IMR-90 (cell line): Measurements from ENCODE around the gene PSMD6. TPM values are rescaled to one million over a fixed set of nuclear protein-coding genes. Genes with fewer than 3 reads are reported as not detected.

ENCODE experiments used
- ATAC-seq: fragments of 200-7000 bp; cut with Tn5 transposase; 2 replicates; pipeline ENCODE4 v1.9.1; 2020; ENCODE audit warnings: low read depth, mild to moderate bottlenecking, moderate library complexity
- BruUV-seq: library from RNA; stranded (reverse); fragments of 400-500 nt; replicated peaks from 2 replicates; lab custom pipeline; 2021; lab: Mats Ljungman, UMichigan
- CTCF ChIA-PET: fragments of 300-600 bp; formaldehyde crosslinking; extraction: SDS; loops from one replicate; lab custom pipeline; 2021; ENCODE audit warnings: antibody characterized with exemption; lab: Yijun Ruan, JAX
- POLR2A ChIA-PET: fragments of 300-600 bp; sonication (Branson Sonifier 250); formaldehyde crosslinking; loops from one replicate; lab custom pipeline; 2022; ENCODE audit warnings: antibody characterized with exemption; ENCODE audit not compliant: unreplicated experiment; lab: Charles Lee
- DNase-seq: peaks from one replicate; pipeline ENCODE4 v3.0.0; 2013
- H2AFZ ChIP-seq: replicated peaks from 2 replicates; pipeline ENCODE3; 2013; ENCODE audit warnings: low read length, mild to moderate bottlenecking; ENCODE audit not compliant: poor library complexity
- H2AK5ac ChIP-seq: 2 replicates; pipeline ENCODE4 v1.6.1; 2013; ENCODE audit warnings: low read depth, low read length, inconsistent platforms
- H2AK9ac ChIP-seq: replicated peaks from 2 replicates; pipeline ENCODE3; 2013; ENCODE audit warnings: mild to moderate bottlenecking, low read depth, low read length, moderate library complexity; ENCODE audit not compliant: poor library complexity
- H2BK120ac ChIP-seq: 2 replicates; pipeline ENCODE4 v1.6.1; 2013; ENCODE audit warnings: low read depth, low read length, inconsistent platforms
- H2BK15ac ChIP-seq: 3 replicates; pipeline ENCODE4 v1.6.1; 2013; ENCODE audit warnings: low read depth, low read length, inconsistent platforms
- H2BK20ac ChIP-seq: 2 replicates; pipeline ENCODE4 v1.6.1; 2013; ENCODE audit warnings: low read depth, mild to moderate bottlenecking, inconsistent platforms, low read length, moderate library complexity
- H2BK5ac ChIP-seq: 2 replicates; pipeline ENCODE4 v1.6.1; 2013; ENCODE audit warnings: mild to moderate bottlenecking, low read depth, low read length, inconsistent platforms; ENCODE audit not compliant: poor library complexity, severe bottlenecking
- H3K14ac ChIP-seq: replicated peaks from 2 replicates; pipeline ENCODE4 v1.6.1; 2013; ENCODE audit warnings: low read depth, low read length, inconsistent platforms
- H3K18ac ChIP-seq: 2 replicates; pipeline ENCODE4 v1.6.1; 2013; ENCODE audit warnings: low read depth, low read length, control low read depth
- H3K23ac ChIP-seq: 2 replicates; pipeline ENCODE4 v1.6.1; 2013; ENCODE audit warnings: low read depth, low read length, inconsistent platforms
- H3K27ac ChIP-seq: 2 replicates; pipeline ENCODE4 v1.5.1; 2013; ENCODE audit warnings: mild to moderate bottlenecking, control low read depth, low read length; ENCODE audit not compliant: insufficient read depth
- H3K27me3 ChIP-seq: 2 replicates; pipeline ENCODE4 v1.6.1; 2013; ENCODE audit warnings: low read length; ENCODE audit not compliant: control insufficient read depth, insufficient read depth
- H3K36me3 ChIP-seq: 2 replicates; pipeline ENCODE4 v1.6.1; 2013; ENCODE audit warnings: low read length, mixed read lengths; ENCODE audit not compliant: control insufficient read depth, insufficient read depth
- H3K4ac ChIP-seq: 2 replicates; pipeline ENCODE4 v1.6.1; 2013; ENCODE audit warnings: low read depth, low read length, inconsistent platforms
- H3K4me1 ChIP-seq: 2 replicates; pipeline ENCODE4 v1.6.1; 2013; ENCODE audit warnings: low read length, mixed read lengths; ENCODE audit not compliant: control insufficient read depth, insufficient read depth
- H3K4me2 ChIP-seq: 2 replicates; pipeline ENCODE4 v1.6.1; 2013; ENCODE audit warnings: low read depth, mild to moderate bottlenecking, control low read depth, low read length, moderate library complexity
- H3K4me3 ChIP-seq: 2 replicates; pipeline ENCODE4 v1.5.1; 2013; ENCODE audit warnings: low read depth, mild to moderate bottlenecking, control low read depth, low read length, moderate library complexity; ENCODE audit not compliant: insufficient read depth
- H3K56ac ChIP-seq: 2 replicates; pipeline ENCODE4 v1.6.1; 2013; ENCODE audit warnings: low read length, inconsistent platforms; ENCODE audit not compliant: insufficient read depth; ENCODE audit errors: extremely low read depth
- H3K79me1 ChIP-seq, 2 experiments: 2 replicates each; pipeline ENCODE4 v1.6.1; 2013; ENCODE audit warnings: low read length in 2 of 2, inconsistent platforms in 1 of 2, low read depth in 1 of 2
- H3K9ac ChIP-seq: 2 replicates; pipeline ENCODE4 v1.6.1; 2013; ENCODE audit warnings: low read depth, low read length, control low read depth
- H3K9me1 ChIP-seq: 2 replicates; pipeline ENCODE4 v1.6.1; 2013; ENCODE audit warnings: low read length, inconsistent platforms; ENCODE audit not compliant: insufficient read depth
- H3K9me3 ChIP-seq: 2 replicates; pipeline ENCODE4 v1.6.1; 2013; ENCODE audit warnings: low read length; ENCODE audit not compliant: control insufficient read depth, insufficient read depth
- H4K20me1 ChIP-seq: 2 replicates; pipeline ENCODE4 v1.6.1; 2013; ENCODE audit warnings: low read length, inconsistent platforms; ENCODE audit not compliant: insufficient read depth
- H4K5ac ChIP-seq: 2 replicates; pipeline ENCODE4 v1.6.1; 2013; ENCODE audit warnings: mild to moderate bottlenecking, low read depth, low read length, control low read depth
- H4K8ac ChIP-seq, 2 experiments: 2 replicates each; pipeline ENCODE4 v1.6.1; 2013; ENCODE audit warnings: low read depth in 2 of 2, low read length in 2 of 2, control low read depth in 1 of 2, inconsistent platforms in 1 of 2
- H4K91ac ChIP-seq: 2 replicates; pipeline ENCODE4 v1.6.1; 2013; ENCODE audit warnings: low read depth, low read length, inconsistent platforms; ENCODE audit not compliant: insufficient read depth
- BHLHE40 ChIP-seq: fragments of 150-350 bp; IDR thresholded peaks from 2 replicates; pipeline ENCODE4 v1.6.1; 2016; ENCODE audit warnings: mild to moderate bottlenecking, low read depth, low read length
- CHD1 ChIP-seq: IDR thresholded peaks from 2 replicates; pipeline ENCODE4 v1.6.1; 2012; ENCODE audit warnings: low read depth, low read length, improper control_type of control experiment
- FOS ChIP-seq: fragments of 150-350 bp; IDR thresholded peaks from 2 replicates; pipeline ENCODE4 v1.6.1; 2016; ENCODE audit warnings: low read depth, low read length
- MAFK ChIP-seq: IDR thresholded peaks from 2 replicates; pipeline ENCODE4 v1.6.1; 2012; ENCODE audit warnings: low read depth, low read length, improper control_type of control experiment
- MXI1 ChIP-seq: IDR thresholded peaks from 2 replicates; pipeline ENCODE4 v1.6.1; 2012; ENCODE audit warnings: low read depth, mild to moderate bottlenecking, low read length, moderate library complexity, borderline replicate concordance
- POLR2A ChIP-seq: IDR thresholded peaks from 2 replicates; pipeline ENCODE4 v1.6.1; 2012; ENCODE audit warnings: mild to moderate bottlenecking, low read depth, low read length
- RAD21 ChIP-seq: IDR thresholded peaks from 2 replicates; pipeline ENCODE4 v1.6.1; 2012; ENCODE audit warnings: low read length, improper control_type of control experiment
- RCOR1 ChIP-seq: IDR thresholded peaks from 2 replicates; pipeline ENCODE4 v1.6.1; 2012; ENCODE audit warnings: mild to moderate bottlenecking, low read length, improper control_type of control experiment; ENCODE audit not compliant: insufficient replicate concordance
- RFX5 ChIP-seq: IDR thresholded peaks from 2 replicates; pipeline ENCODE4 v1.8.0; 2012; ENCODE audit warnings: low read depth, mild to moderate bottlenecking, low read length, moderate library complexity
- WGBS, 2 experiments: methylation state at CpG; one replicate each; pipeline versions ENCODE4 v1.1.5 to v1.1.7; 2013; ENCODE audit warnings: missing lambda C conversion rate in 2 of 2; ENCODE audit not compliant: insufficient read length in 1 of 2; ENCODE audit errors: extremely low coverage in 2 of 2; 5-methylcytosine and 5-hydroxymethylcytosine counted together
- dilution Hi-C: fragments of 300-500 bp; cut with HindIII; formaldehyde crosslinking; loops from one replicate; pipeline ENCODE4 v1.14.3; 2018; ENCODE audit warnings: low sequenced_read_pairs; ENCODE audit not compliant: unreplicated experiment
- in situ Hi-C: fragments of 300-500 bp; cut with MboI; formaldehyde crosslinking; loops from 3 replicates; pipeline ENCODE4 v1.14.3; 2019; ENCODE audit warnings: low sequenced_read_pairs, inconsistent platforms, mixed read lengths
- intact Hi-C: fragments of 100-400 bp; cut with micrococcal nuclease; formaldehyde crosslinking; loops from 2 replicates; pipeline ENCODE4 v1.10.0; 2022
- polyA plus RNA-seq, 3 experiments: library from polyadenylated mRNA; depleted of rRNA; stranded (reverse); fragments of >200 nt; gene quantifications; 2 replicates each; pipeline ENCODE4 v1.2.3, GENCODE V29; 2012; ENCODE audit warnings: low replicate concordance in 1 of 3
- total RNA-seq: library from RNA; depleted of rRNA; stranded (reverse); fragments of >200 nt; gene quantifications from 2 replicates; pipeline ENCODE4 v1.2.3, GENCODE V29; 2012
- TF ChIP-seq, protein P1 (sequence below): fragments of 150-350 bp; IDR thresholded peaks from 2 replicates; pipeline ENCODE4 v1.6.1; 2017; ENCODE audit warnings: mild to moderate bottlenecking, antibody characterized with exemption, low read length, low read depth

The PSMD6 gene
- total and polyA plus RNA-seq, 2 of the 4 experiments (the other 2 are of a cell fraction), result 86.6 to 91.8 TPM

DNA sequence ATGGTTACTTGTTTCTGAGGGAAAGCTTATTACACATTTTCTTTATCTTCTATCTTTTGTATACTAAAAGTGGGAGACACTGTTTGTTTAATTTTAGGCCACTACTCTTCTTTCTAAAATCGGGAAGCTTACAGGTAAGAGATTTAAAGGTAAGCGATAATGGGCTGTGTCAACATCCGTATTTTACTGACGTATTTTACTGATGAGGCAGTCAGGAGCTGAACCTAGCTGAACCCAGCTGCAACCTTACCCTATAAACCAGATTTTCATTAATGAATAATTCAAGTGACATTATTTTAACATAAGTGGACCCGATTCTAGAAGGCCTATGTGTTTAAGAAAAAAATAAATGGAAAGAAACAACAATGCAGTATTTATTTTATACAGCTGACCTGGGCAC is 13.1 kb downstream of the PSMD6 start:
- no peak overlapping the region for H4K5ac ChIP-seq
- peaks cover 6% of the 10 kb centered on the region for H3K4me1 ChIP-seq
- H3K18ac ChIP-seq, result no peak overlapping the region
- peaks cover 37 to 46% of the 10 kb centered on the region in 2 experiments for H3K79me1 ChIP-seq
- POLR2A ChIA-PET, result no interaction called here
- no TSS peak for BruUV-seq
- ATAC-seq, result no peak
- peaks cover 15% of the 10 kb centered on the region; the same call in 1 of the 2 replicates for H3K9me1 ChIP-seq
- no peak overlapping the region for H2BK120ac ChIP-seq
- H2BK15ac ChIP-seq, result no peak overlapping the region
- H3K36me3 ChIP-seq, result peaks cover 54% of the 10 kb centered on the region
- H4K8ac ChIP-seq, result no peak overlapping the region
- no peak overlapping the region for H3K14ac ChIP-seq
- no peak overlapping the region for H3K4me2 ChIP-seq
- H2AFZ ChIP-seq, result no peak overlapping the region
- dilution Hi-C loops (no loop called here), in situ Hi-C loops (no loop called here), intact Hi-C loops (no loop called here)
- no CpG with 5 or more reads among the region's 5 CpGs for WGBS, 2 experiments
- peaks cover 25% of the 10 kb centered on the region; the same call in 1 of the 2 replicates for H4K20me1 ChIP-seq
- no peak overlapping the region for H2BK20ac ChIP-seq
- no peak overlapping the region for H4K91ac ChIP-seq
- no peak overlapping the region for H3K56ac ChIP-seq
- no peak overlapping the region for H3K9ac ChIP-seq
- H2BK5ac ChIP-seq, result no peak overlapping the region
- no peak overlapping the region for H3K4me3 ChIP-seq
- DNase-seq, result no peak
- H2AK9ac ChIP-seq, result no peak overlapping the region
- CTCF ChIA-PET, result interaction anchor here (1.7 kb wide), 1 partner anchor 13 kb away, joined by 9 read pairs; the partner anchor contains the start of gene PSMD6
- H3K4ac ChIP-seq, result no peak overlapping the region
- H3K9me3 ChIP-seq, result no peaks in the 10 kb centered on the region
- no peak overlapping the region for H3K27ac ChIP-seq
- H3K23ac ChIP-seq, result no peak overlapping the region
- no peak overlapping the region for H2AK5ac ChIP-seq
- TF ChIP-seq CHD1 (no peak), POLR2A (no peak), RFX5 (no peak), RCOR1 (no peak), FOS (no peak), MXI1 (no peak), BHLHE40 (no peak), MAFK (no peak), RAD21 (no peak)
- TF ChIP-seq, protein P1, sequence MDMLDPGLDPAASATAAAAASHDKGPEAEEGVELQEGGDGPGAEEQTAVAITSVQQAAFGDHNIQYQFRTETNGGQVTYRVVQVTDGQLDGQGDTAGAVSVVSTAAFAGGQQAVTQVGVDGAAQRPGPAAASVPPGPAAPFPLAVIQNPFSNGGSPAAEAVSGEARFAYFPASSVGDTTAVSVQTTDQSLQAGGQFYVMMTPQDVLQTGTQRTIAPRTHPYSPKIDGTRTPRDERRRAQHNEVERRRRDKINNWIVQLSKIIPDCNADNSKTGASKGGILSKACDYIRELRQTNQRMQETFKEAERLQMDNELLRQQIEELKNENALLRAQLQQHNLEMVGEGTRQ, result no peak
- no peaks in the 10 kb centered on the region for H3K27me3 ChIP-seq
